Raji (cell line): ENCODE measurements around the gene MAP3K6.

Source experiments
- POLR2A ChIP-seq: IDR thresholded peaks from 2 replicates; pipeline ENCODE4 v1.6.1; 2011; ENCODE audit warnings: low read depth, low read length, control low read depth; ENCODE audit not compliant: insufficient read depth

MAP3K6 gene

GRCh38 chr1:27368869-27369582, 2.3 kb upstream of the MAP3K6 start:
- TF ChIP-seq POLR2A = no peak

- no peak for TF ChIP-seq POLR2A
Observed at GRCh38 chr1:27367160-27367650, 444 bp upstream of the MAP3K6 start.

- TF ChIP-seq POLR2A = no peak
Observed at GRCh38 chr1:27366113-27366410, 699 bp downstream of the MAP3K6 start.

GRCh38 chr1:27365372-27366112, 1.2 kb downstream of the MAP3K6 start:
- TF ChIP-seq POLR2A = peak; percentile 50; the same call in 1 of the 2 replicates

- no peak for TF ChIP-seq POLR2A
Observed at GRCh38 chr1:27364696-27365371, 1.9 kb downstream of the MAP3K6 start.

GRCh38 chr1:27363766-27364695, 2.7 kb downstream of the MAP3K6 start:
- no peak for TF ChIP-seq POLR2A

- TF ChIP-seq POLR2A = no peak
Observed at GRCh38 chr1:27361553-27361952, 5.2 kb downstream of the MAP3K6 start.

GRCh38 chr1:27361044-27361402, 5.7 kb downstream of the MAP3K6 start:
- no peak for TF ChIP-seq POLR2A

- no peak for TF ChIP-seq POLR2A
Observed at GRCh38 chr1:27360159-27361043, 6.4 kb downstream of the MAP3K6 start.

- no peak for TF ChIP-seq POLR2A
Observed at GRCh38 chr1:27359822-27360158, 7.0 kb downstream of the MAP3K6 start.

- TF ChIP-seq POLR2A = no peak
Observed at GRCh38 chr1:27358928-27359313, 7.8 kb downstream of the MAP3K6 start.

- TF ChIP-seq POLR2A = no peak
Observed at GRCh38 chr1:27358038-27358927, 8.5 kb downstream of the MAP3K6 start.
